ENCODE measurements around the gene DPEP2.
"Not testable (repeated sequence)": the region's sequence is repeated elsewhere in the genome, so short reads cannot be mapped to it uniquely, and the experiment has no call there.

DNA sequence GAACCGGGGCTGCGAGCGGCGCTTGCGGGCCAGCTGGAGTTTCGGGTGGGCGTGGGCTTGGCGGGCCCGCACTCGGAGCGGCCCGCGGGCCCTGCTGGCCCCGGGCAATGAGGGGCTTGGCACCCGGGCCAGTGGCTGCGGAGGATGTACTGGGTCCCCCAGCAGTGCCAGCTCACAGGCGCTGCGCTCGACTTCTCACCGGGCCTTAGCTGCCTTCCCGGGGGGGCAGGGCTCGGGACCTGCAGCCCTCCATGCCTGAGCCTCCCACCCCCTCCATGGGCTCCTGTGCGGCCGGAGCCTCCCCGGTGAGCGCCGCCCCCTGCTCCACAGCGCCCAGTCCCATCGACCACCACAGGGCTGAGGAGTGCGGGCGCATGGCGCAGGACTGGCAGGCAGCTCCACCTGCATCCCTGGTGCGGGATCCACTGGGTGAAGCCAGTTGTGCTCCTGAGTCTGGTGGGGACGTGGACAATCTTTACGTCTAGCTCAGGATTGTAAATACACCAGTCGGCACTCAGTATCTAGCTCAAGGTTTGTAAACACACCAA lies 979 bp downstream of the DPEP2 start:
- not testable (repeated sequence) for TF ChIP-seq CTCF (IDR thresholded peaks at IDR 0.05 in 4 of 5, conservative IDR thresholded peaks at IDR 0.05 in 1 of 5); POLR2A (IDR thresholded peaks at IDR 0.05)
